GM18907 (cell line): Measurements from ENCODE around the gene ENTR1.
A peak's percentile ranks its signal among the peaks of the same experiment; 100 is the strongest.
"Not testable (repeated sequence)": the region's sequence is repeated elsewhere in the genome, so short reads cannot be mapped to it uniquely, and the experiment has no call there.

Source experiments
- ATAC-seq: cut with Tn5 transposase; IDR thresholded peaks from one replicate; pipeline ENCODE4 v1.9.1; 2021; ENCODE audit warnings: mild to moderate bottlenecking, moderate library complexity; ENCODE audit not compliant: unreplicated experiment

The ENTR1 gene

GRCh38 chr9:136421791-136422190 is 11.4 kb upstream of the ENTR1 start:
- no peak for ATAC-seq

- no peak for ATAC-seq
Measured at GRCh38 chr9:136419092-136419420, 8.6 kb upstream of the ENTR1 start.

- no peak for ATAC-seq
Measured at GRCh38 chr9:136418182-136419091, 8.0 kb upstream of the ENTR1 start.

- no peak for ATAC-seq
Measured at GRCh38 chr9:136416914-136417313, 6.5 kb upstream of the ENTR1 start.

- no peak for ATAC-seq
Measured at GRCh38 chr9:136416427-136416826, 6.0 kb upstream of the ENTR1 start.

- ATAC-seq = no peak
Measured at GRCh38 chr9:136412962-136413361, 2.5 kb upstream of the ENTR1 start.

- no peak for ATAC-seq
Measured at GRCh38 chr9:136411378-136411777, 964 bp upstream of the ENTR1 start.

GRCh38 chr9:136409557-136410455 is 608 bp downstream of the ENTR1 start:
- peak; percentile 22 for ATAC-seq

GRCh38 chr9:136407911-136408310 is 2.5 kb downstream of the ENTR1 start:
- ATAC-seq = no peak

- not testable (repeated sequence) for ATAC-seq
Measured at GRCh38 chr9:136407061-136407460, 3.4 kb downstream of the ENTR1 start.

GRCh38 chr9:136405904-136406303 is 4.5 kb downstream of the ENTR1 start:
- ATAC-seq = not testable (repeated sequence)

GRCh38 chr9:136405481-136405880 is 4.9 kb downstream of the ENTR1 start:
- ATAC-seq = no peak

GRCh38 chr9:136404801-136405136 is 5.6 kb downstream of the ENTR1 start:
- no peak for ATAC-seq

GRCh38 chr9:136403915-136404800 is 6.3 kb downstream of the ENTR1 start:
- no peak for ATAC-seq

- no peak for ATAC-seq
Measured at GRCh38 chr9:136403538-136403914, 6.9 kb downstream of the ENTR1 start.

- no peak for ATAC-seq
Measured at GRCh38 chr9:136402067-136402466, 8.3 kb downstream of the ENTR1 start.

GRCh38 chr9:136401173-136401922 is 9.1 kb downstream of the ENTR1 start:
- no peak for ATAC-seq

- ATAC-seq = peak; percentile 62
Measured at GRCh38 chr9:136400038-136400834, 10.2 kb downstream of the ENTR1 start, which contains the start of gene SNAPC4. Gene SNAPC4, minus strand, starts transcription at chr9:136400170. Its CDS starts 1,742 bp downstream, at chr9:136398428.
